ENCODE measurements around the gene SP2. TPM values are rescaled to one million over a fixed set of nuclear protein-coding genes. Genes with fewer than 3 reads are reported as not detected.

SP2 gene
- total RNA-seq, 1 experiment from 2014 or later, result 25.6 TPM

DNA sequence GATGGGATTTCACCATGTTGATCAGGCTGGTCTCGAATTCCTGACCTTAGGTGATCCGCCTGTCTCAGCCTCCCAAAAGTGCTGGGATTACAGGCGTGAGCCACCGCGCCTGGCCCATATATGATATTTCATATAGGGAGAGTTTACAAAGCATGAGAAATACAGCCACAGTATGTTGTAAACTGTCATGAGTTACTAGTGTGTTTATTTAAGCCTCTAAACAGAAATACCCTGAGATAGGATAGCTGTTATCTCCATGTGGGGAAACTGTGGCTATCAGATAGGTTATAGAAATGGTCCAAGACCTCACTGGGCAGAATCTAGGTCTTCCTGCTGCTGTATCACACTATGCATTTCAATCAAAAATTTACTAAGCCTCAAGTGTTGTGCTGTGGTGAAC is 72.8 kb downstream of the SP2 start:
- Histone ChIP-seq H3K27me3 (ENCODE audit: control insufficient read depth, insufficient read depth, low read length) (no peaks in the 10 kb centered on the region), H3K27ac (ENCODE audit: low read length) (no peak overlapping the region), H3K4me1 (ENCODE audit: control insufficient read depth, insufficient read depth, low read length) (peaks cover 20% of the 10 kb centered on the region), H3K9me3 (ENCODE audit: control insufficient read depth, insufficient read depth, low read depth, low read length) (no peaks in the 10 kb centered on the region), H3K36me3 (ENCODE audit: control insufficient read depth, insufficient read depth, low read length) (no peaks in the 10 kb centered on the region; the same call in 1 of the 2 replicates), H3K4me3 (ENCODE audit: low read depth in 2 of 2, low read length in 2 of 2) (no peak overlapping the region)
- TF ChIP-seq SIN3A (IDR thresholded peaks at IDR 0.05; ENCODE audit: borderline replicate concordance, insufficient read depth, low read depth, low read length) (no peak), REST (IDR thresholded peaks at IDR 0.05; ENCODE audit: insufficient read depth in 1 of 2, low read depth in 2 of 2, low read length in 1 of 2) (no peak), TCF7L2 (IDR thresholded peaks at IDR 0.05; ENCODE audit: low read depth, low read length) (no peak)
- no peak for DNase-seq (ENCODE audit: low read depth, low spot score)
- CTCF ChIA-PET, result interaction anchor here (0.5 to 0.7 kb wide), 3 partner anchors 25 to 48 kb away, joined by 3 to 16 read pairs (median 3); no protein-coding TSS in a partner anchor
- no TSS peak for BruUV-seq (replicated peaks)
- ATAC-seq, result no peak
- POLR2A ChIA-PET, result interaction anchor here (0.6 kb wide), 1 partner anchor 1662 kb away, joined by 8 read pairs; no protein-coding TSS in a partner anchor
- in situ Hi-C loops (cut with HindIII; ENCODE audit: low pct_unique_long_range_greater_than_20kb, low sequenced_read_pairs) (no loop called here), intact Hi-C loops (cut with micrococcal nuclease; ENCODE audit: unreplicated experiment) (no loop called here)

DNA sequence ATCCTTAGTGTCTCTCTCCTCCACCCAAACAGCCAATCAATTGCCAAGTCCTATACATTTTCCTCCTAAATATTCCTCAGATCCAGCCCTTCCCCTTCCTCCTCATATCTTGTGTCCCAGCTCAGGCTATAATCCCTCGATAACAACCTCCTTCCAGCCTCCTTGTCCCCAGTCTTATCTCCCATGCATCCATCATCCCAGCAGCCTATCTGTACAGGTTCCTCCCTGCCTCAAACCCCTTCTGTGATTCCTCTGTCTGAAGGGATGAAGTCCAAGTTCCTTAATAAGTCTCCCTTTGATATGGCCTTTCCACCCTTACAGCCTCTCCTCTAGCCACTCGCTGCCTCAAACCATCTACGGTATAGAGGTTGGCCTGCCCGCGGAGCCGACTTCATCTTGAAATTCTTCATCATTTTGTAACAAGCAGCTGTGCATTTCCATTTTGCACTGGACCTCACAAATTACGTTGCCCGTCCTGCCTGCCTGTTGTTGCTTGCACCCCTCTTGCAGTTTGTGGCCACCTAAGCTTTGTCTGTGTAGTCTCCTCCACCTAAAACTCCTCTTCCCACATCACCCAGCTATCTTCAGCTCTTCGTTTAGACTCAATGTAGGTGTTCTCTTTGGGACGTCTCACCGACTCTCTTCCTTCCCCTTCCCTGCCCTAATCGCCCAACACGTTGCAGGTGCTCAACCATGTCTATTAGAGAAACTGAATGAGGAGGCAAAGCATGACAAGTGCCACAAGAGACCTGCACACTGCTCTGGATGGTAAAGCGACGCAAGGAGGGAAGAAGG is 74.1 kb downstream of the SP2 start:
- H3K9me3 ChIP-seq (ENCODE audit: control insufficient read depth, insufficient read depth, low read depth, low read length), result no peaks in the 10 kb centered on the region
- ATAC-seq (no peak), DNase-seq (ENCODE audit: low read depth, low spot score) (no peak)
- H3K36me3 ChIP-seq (ENCODE audit: control insufficient read depth, insufficient read depth, low read length), result no peaks in the 10 kb centered on the region; the same call in 1 of the 2 replicates
- in situ Hi-C loops (cut with HindIII; ENCODE audit: low pct_unique_long_range_greater_than_20kb, low sequenced_read_pairs) (no loop called here), intact Hi-C loops (cut with micrococcal nuclease; ENCODE audit: unreplicated experiment) (loop anchor here (5.0 kb wide), 1 partner anchor 128 kb away; the partner anchor contains the start of gene SCRN2)
- no TSS peak for BruUV-seq (replicated peaks)
- CTCF ChIA-PET, result interaction anchor here (0.6 to 2.2 kb wide), 14 partner anchors 9 to 81 kb away, joined by 3 to 22 read pairs (median 6); partner anchors contain the start of genes NFE2L1 and PRR15L
- peaks cover 20% of the 10 kb centered on the region for H3K4me1 ChIP-seq (ENCODE audit: control insufficient read depth, insufficient read depth, low read length)
- no peaks in the 10 kb centered on the region for H3K27me3 ChIP-seq (ENCODE audit: control insufficient read depth, insufficient read depth, low read length)
- peak overlapping the region; percentile 65 to 84 for H3K4me3 ChIP-seq (ENCODE audit: low read depth in 2 of 2, low read length in 2 of 2)
- TF ChIP-seq SIN3A (IDR thresholded peaks at IDR 0.05; ENCODE audit: borderline replicate concordance, insufficient read depth, low read depth, low read length) (no peak), TCF7L2 (IDR thresholded peaks at IDR 0.05; ENCODE audit: low read depth, low read length) (no peak), POLR2AphosphoS5 (IDR thresholded peaks at IDR 0.05; ENCODE audit: low read depth, low read length) (no peak), REST (IDR thresholded peaks at IDR 0.05; ENCODE audit: insufficient read depth in 1 of 2, low read depth in 2 of 2, low read length in 1 of 2) (no peak)
- POLR2A ChIA-PET, result interaction anchor here (0.6 to 1.0 kb wide), 6 partner anchors 15 to 422 kb away, joined by 3 to 14 read pairs (median 4); no protein-coding TSS in a partner anchor
- peak overlapping the region; percentile 82 for H3K27ac ChIP-seq (ENCODE audit: low read length)
